PC-3 (cell line): Measurements from ENCODE around the gene TAGLN2. TPM values are rescaled to one million over a fixed set of nuclear protein-coding genes. Genes with fewer than 3 reads are reported as not detected.

ENCODE experiments used
- ATAC-seq: fragments of 200-7000 bp; cut with Tn5 transposase; 2 replicates; pipeline ENCODE4 v1.9.1; 2020; ENCODE audit warnings: mild to moderate bottlenecking, moderate library complexity
- BruUV-seq: library from RNA; stranded (reverse); fragments of 400-500 nt; replicated peaks from 2 replicates; lab custom pipeline; 2021; lab: Mats Ljungman, UMichigan
- CTCF ChIA-PET: fragments of 300-600 bp; sonication (Branson Sonifier 250); formaldehyde crosslinking; loops from one replicate; lab custom pipeline; 2022; ENCODE audit warnings: antibody characterized with exemption; lab: Charles Lee
- POLR2A ChIA-PET: fragments of 300-600 bp; sonication (Branson Sonifier 250); formaldehyde crosslinking; loops from one replicate; lab custom pipeline; 2022; ENCODE audit warnings: antibody characterized with exemption; ENCODE audit not compliant: unreplicated experiment; lab: Charles Lee
- DNase-seq: peaks from one replicate; pipeline ENCODE4 v3.0.0-alpha.2; 2015
- H2AFZ ChIP-seq: fragments of 300-600 bp; sonication (generic); 2 replicates; pipeline ENCODE4 v1.6.0; 2016; ENCODE audit warnings: antibody characterized with exemption, low read length
- H3F3A ChIP-seq: fragments of 300-600 bp; sonication (generic); one replicate; pipeline ENCODE4 v1.6.0; 2017; ENCODE audit warnings: antibody characterized with exemption, low read length, control low read depth, mild to moderate bottlenecking; ENCODE audit not compliant: unreplicated experiment
- H3K27ac ChIP-seq: fragments of 300-600 bp; sonication (generic); 2 replicates; pipeline ENCODE4 v1.5.1; 2016; ENCODE audit warnings: mild to moderate bottlenecking, low read length
- H3K27me3 ChIP-seq: fragments of 300-600 bp; sonication (generic); 2 replicates; pipeline ENCODE4 v1.6.1; 2016; ENCODE audit warnings: low read length, mixed read lengths
- H3K36me3 ChIP-seq: fragments of 300-600 bp; sonication (generic); 2 replicates; pipeline ENCODE4 v1.6.1; 2016; ENCODE audit warnings: low read depth, mixed run types, low read length, mixed read lengths
- H3K4me1 ChIP-seq: fragments of 300-600 bp; sonication (generic); 2 replicates; pipeline ENCODE4 v1.5.1; 2016; ENCODE audit warnings: low read length; ENCODE audit not compliant: insufficient read depth
- H3K4me2 ChIP-seq: fragments of 300-600 bp; sonication (generic); 2 replicates; pipeline ENCODE4 v1.6.0; 2016; ENCODE audit warnings: low read length
- H3K4me3 ChIP-seq: fragments of 300-600 bp; sonication (generic); 2 replicates; pipeline ENCODE4 v1.5.1; 2016; ENCODE audit warnings: mild to moderate bottlenecking, low read length, mixed read lengths
- H3K79me2 ChIP-seq: fragments of 300-600 bp; sonication (generic); 2 replicates; pipeline ENCODE4 v1.6.1; 2017; ENCODE audit warnings: low read length, mixed read lengths
- H3K9ac ChIP-seq: fragments of 300-600 bp; sonication (generic); 2 replicates; pipeline ENCODE4 v1.6.0; 2016; ENCODE audit warnings: mild to moderate bottlenecking, low read length
- H3K9me2 ChIP-seq: fragments of 300-600 bp; sonication (generic); replicated peaks from 2 replicates; pipeline ENCODE4 v1.6.1; 2016; ENCODE audit warnings: mixed run types, low read length, mixed read lengths
- H3K9me3 ChIP-seq: fragments of 300-600 bp; sonication (generic); 2 replicates; pipeline ENCODE4 v1.6.1; 2016; ENCODE audit warnings: low read length, mixed read lengths
- H4K20me1 ChIP-seq: fragments of 300-600 bp; sonication (generic); 2 replicates; pipeline ENCODE4 v1.6.1; 2016; ENCODE audit warnings: low read length, mixed read lengths
- EZH2 ChIP-seq: fragments of 300-600 bp; sonication (generic); IDR thresholded peaks from one replicate; pipeline ENCODE4 v1.6.1; 2017; ENCODE audit warnings: antibody characterized with exemption, mild to moderate bottlenecking, low read length; ENCODE audit not compliant: unreplicated experiment
- EZH2phosphoT487 ChIP-seq: fragments of 300-600 bp; sonication (generic); IDR thresholded peaks from 2 replicates; pipeline ENCODE4 v1.6.1; 2018; ENCODE audit warnings: mild to moderate bottlenecking, antibody characterized with exemption, low read length, borderline replicate concordance
- intact Hi-C: fragments of 100-400 bp; cut with micrococcal nuclease; formaldehyde crosslinking; loops from 2 replicates; pipeline ENCODE4 v1.9.0; 2023
- total RNA-seq: library from RNA; depleted of rRNA; stranded (reverse); fragments of >200 nt; gene quantifications from 2 replicates; pipeline ENCODE4 v1.2.3, GENCODE V29; 2014
- TF ChIP-seq, protein P1 (sequence below): fragments of 300-600 bp; sonication (generic); conservative IDR thresholded peaks from 2 replicates; pipeline ENCODE4 v1.5.1; 2017; ENCODE audit warnings: antibody characterized with exemption, low read depth, mild to moderate bottlenecking, low read length

TAGLN2 gene
- total RNA-seq, 1 experiment from 2014 or later = 1,584 TPM

DNA sequence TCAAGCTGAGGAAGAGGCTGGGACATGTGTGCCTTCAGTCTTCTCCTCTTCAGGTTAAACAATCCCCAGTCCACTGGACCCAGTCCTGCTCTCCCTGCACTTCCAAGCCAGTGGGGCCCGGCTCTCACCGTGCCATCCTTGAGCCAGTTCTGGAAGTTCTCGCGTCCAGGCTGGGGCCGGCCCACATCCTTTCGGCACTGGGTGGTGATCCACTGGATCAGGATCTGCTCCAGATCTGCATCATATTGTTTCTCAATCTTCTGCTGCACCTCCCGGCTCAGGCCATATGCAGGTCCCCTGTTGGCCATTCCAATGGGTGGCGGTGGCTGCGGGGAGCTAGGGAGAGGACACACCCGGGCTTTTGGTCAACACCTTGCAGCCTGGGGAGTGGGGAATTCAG lies 5.1 kb downstream of the TAGLN2 start:
- Histone ChIP-seq H2AFZ (no peak overlapping the region), H3K27ac (no peak overlapping the region), H3K4me3 (no peak overlapping the region), H3K27me3 (no peaks in the 10 kb centered on the region), H3F3A (peaks cover 19% of the 10 kb centered on the region), H3K9ac (no peak overlapping the region), H3K79me2 (peaks cover 82% of the 10 kb centered on the region), H3K36me3 (peaks cover 72% of the 10 kb centered on the region), H3K4me1 (peaks cover 85% of the 10 kb centered on the region), H3K4me2 (peak overlapping the region; percentile 98; the same call in 1 of the 2 replicates), H3K9me2 (no peaks in the 10 kb centered on the region), H4K20me1 (peaks cover 67% of the 10 kb centered on the region), H3K9me3 (no peaks in the 10 kb centered on the region)
- CTCF ChIA-PET = no interaction called here
- BruUV-seq = no TSS peak
- intact Hi-C loops = no loop called here
- TF ChIP-seq EZH2phosphoT487 = no peak
- TF ChIP-seq, protein P1, sequence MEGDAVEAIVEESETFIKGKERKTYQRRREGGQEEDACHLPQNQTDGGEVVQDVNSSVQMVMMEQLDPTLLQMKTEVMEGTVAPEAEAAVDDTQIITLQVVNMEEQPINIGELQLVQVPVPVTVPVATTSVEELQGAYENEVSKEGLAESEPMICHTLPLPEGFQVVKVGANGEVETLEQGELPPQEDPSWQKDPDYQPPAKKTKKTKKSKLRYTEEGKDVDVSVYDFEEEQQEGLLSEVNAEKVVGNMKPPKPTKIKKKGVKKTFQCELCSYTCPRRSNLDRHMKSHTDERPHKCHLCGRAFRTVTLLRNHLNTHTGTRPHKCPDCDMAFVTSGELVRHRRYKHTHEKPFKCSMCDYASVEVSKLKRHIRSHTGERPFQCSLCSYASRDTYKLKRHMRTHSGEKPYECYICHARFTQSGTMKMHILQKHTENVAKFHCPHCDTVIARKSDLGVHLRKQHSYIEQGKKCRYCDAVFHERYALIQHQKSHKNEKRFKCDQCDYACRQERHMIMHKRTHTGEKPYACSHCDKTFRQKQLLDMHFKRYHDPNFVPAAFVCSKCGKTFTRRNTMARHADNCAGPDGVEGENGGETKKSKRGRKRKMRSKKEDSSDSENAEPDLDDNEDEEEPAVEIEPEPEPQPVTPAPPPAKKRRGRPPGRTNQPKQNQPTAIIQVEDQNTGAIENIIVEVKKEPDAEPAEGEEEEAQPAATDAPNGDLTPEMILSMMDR = no peak
- TF ChIP-seq EZH2 = no peak
- no peak for DNase-seq
- no peak for ATAC-seq
- POLR2A ChIA-PET = no interaction called here

GRCh38 chr1:159919236-159919865 lies 6.0 kb downstream of the TAGLN2 start:
- DNase-seq = no peak
- no TSS peak for BruUV-seq
- Histone ChIP-seq H3K4me1 (peaks cover 93% of the 10 kb centered on the region), H3K4me3 (no peak overlapping the region), H3K27ac (no peak overlapping the region), H4K20me1 (peaks cover 67% of the 10 kb centered on the region), H3F3A (peaks cover 19% of the 10 kb centered on the region), H2AFZ (no peak overlapping the region), H3K4me2 (peak overlapping the region; percentile 5; the same call in 1 of the 2 replicates), H3K79me2 (peaks cover 74% of the 10 kb centered on the region), H3K36me3 (peaks cover 72% of the 10 kb centered on the region), H3K27me3 (no peaks in the 10 kb centered on the region), H3K9me2 (no peaks in the 10 kb centered on the region), H3K9me3 (no peaks in the 10 kb centered on the region), H3K9ac (no peak overlapping the region)
- ChIA-PET CTCF (no interaction called here), POLR2A (no interaction called here)
- ATAC-seq = no peak
- intact Hi-C loops = no loop called here
- no peak for TF ChIP-seq EZH2
- TF ChIP-seq, protein P1 = no peak
- no peak for TF ChIP-seq EZH2phosphoT487
